GM13977 (cell line): ENCODE data around the gene LCOR.

Source experiments
- DNase-seq: peaks from one replicate; pipeline ENCODE4 v3.0.0; 2012; ENCODE audit warnings: low spot score
- CTCF ChIP-seq: IDR thresholded peaks from 2 replicates; pipeline ENCODE4 v1.5.1; 2012; ENCODE audit warnings: mild to moderate bottlenecking, control low read depth; ENCODE audit not compliant: insufficient read depth; ENCODE audit errors: extremely low read depth, missing control alignments
- in situ Hi-C: fragments of 300-500 bp; cut with MboI; formaldehyde crosslinking; loops from one replicate; pipeline ENCODE4 v1.12.0; 2022; ENCODE audit warnings: low sequenced_read_pairs, low pct_unique_long_range_greater_than_20kb, mixed read lengths, inconsistent platforms; ENCODE audit not compliant: unreplicated experiment

Gene LCOR

GRCh38 chr10:96858706-96859050 is 26.6 kb downstream of the LCOR start:
- no peak for TF ChIP-seq CTCF
- in situ Hi-C loops, result no loop called here

GRCh38 chr10:96860631-96861277 is 28.7 kb downstream of the LCOR start:
- TF ChIP-seq CTCF, result no peak
- in situ Hi-C loops, result no loop called here
- DNase-seq, result no peak

More at GRCh38 chr10:96858706-96859050, 26.6 kb downstream of the LCOR start:
- DNase-seq, result no peak

GRCh38 chr10:96863922-96864543 is 31.9 kb downstream of the LCOR start:
- in situ Hi-C loops, result no loop called here
- TF ChIP-seq CTCF, result no peak
- DNase-seq, result no peak

- DNase-seq, result no peak
- in situ Hi-C loops, result no loop called here
- no peak for TF ChIP-seq CTCF
Observed at GRCh38 chr10:96873086-96873485, 41.0 kb downstream of the LCOR start.

GRCh38 chr10:96873756-96874467 is 41.8 kb downstream of the LCOR start:
- DNase-seq, result no peak
- TF ChIP-seq CTCF, result no peak
- in situ Hi-C loops, result no loop called here

- DNase-seq, result no peak
- no peak for TF ChIP-seq CTCF
- in situ Hi-C loops, result no loop called here
Observed at GRCh38 chr10:96878057-96878456, 46.0 kb downstream of the LCOR start.
